GM12891 (cell line): ENCODE results near the gene MTURN.

Source experiments
- PAX5 ChIP-seq: IDR thresholded peaks from 2 replicates; pipeline ENCODE4 v1.6.1; 2011; ENCODE audit warnings: low read length, moderate library complexity, mild to moderate bottlenecking; ENCODE audit not compliant: insufficient read depth, severe bottlenecking
- POLR2A ChIP-seq: IDR thresholded peaks from 2 replicates; pipeline ENCODE4 v1.6.1; 2011; ENCODE audit warnings: low read depth, low read length, control low read depth

- TF ChIP-seq POLR2A, result no peak
- TF ChIP-seq PAX5, result no peak
These were observed 46.4 kb downstream of the MTURN start for GRCh38 chr7:30181211-30181610.
